GM18517 (cell line): ENCODE measurements around the gene IFI35.
"Not testable (repeated sequence)": the region's sequence is repeated elsewhere in the genome, so short reads cannot be mapped to it uniquely, and the experiment has no call there.

Source experiments
- ATAC-seq: cut with Tn5 transposase; IDR thresholded peaks from one replicate; pipeline ENCODE4 v1.9.1; 2021; ENCODE audit warnings: mild to moderate bottlenecking, moderate library complexity; ENCODE audit not compliant: unreplicated experiment

IFI35 gene

GRCh38 chr17:42997390-42997983 is 9.1 kb upstream of the IFI35 start:
- ATAC-seq: no peak

- peak; percentile 91 for ATAC-seq
Measured at GRCh38 chr17:42997984-42998938, 8.3 kb upstream of the IFI35 start, which contains the start of gene RPL27. Gene RPL27 (plus strand): TSS chr17:42998419. CDS start chr17:42998751, 332 bp downstream.

- no peak for ATAC-seq
Measured at GRCh38 chr17:42999003-42999525, 7.5 kb upstream of the IFI35 start.

- not testable (repeated sequence) for ATAC-seq
Measured at GRCh38 chr17:43000894-43001293, 5.7 kb upstream of the IFI35 start.

- no peak for ATAC-seq
Measured at GRCh38 chr17:43003542-43004172, 2.9 kb upstream of the IFI35 start.

GRCh38 chr17:43010667-43011308 is 4.2 kb downstream of the IFI35 start:
- ATAC-seq: no peak

GRCh38 chr17:43011728-43012472 is 5.3 kb downstream of the IFI35 start:
- ATAC-seq: no peak

GRCh38 chr17:43013296-43013695 is 6.7 kb downstream of the IFI35 start:
- no peak for ATAC-seq

- no peak for ATAC-seq
Measured at GRCh38 chr17:43014020-43014648, 7.5 kb downstream of the IFI35 start.

- no peak for ATAC-seq
Measured at GRCh38 chr17:43014649-43015542, 8.3 kb downstream of the IFI35 start.

GRCh38 chr17:43015579-43015978 is 9.0 kb downstream of the IFI35 start:
- no peak for ATAC-seq

- no peak for ATAC-seq
Measured at GRCh38 chr17:43016216-43016615, 9.6 kb downstream of the IFI35 start.

- ATAC-seq: no peak
Measured at GRCh38 chr17:43018008-43018853, 11.6 kb downstream of the IFI35 start.

- no peak for ATAC-seq
Measured at GRCh38 chr17:43018932-43019331, 12.3 kb downstream of the IFI35 start.

GRCh38 chr17:43019418-43019817 is 12.8 kb downstream of the IFI35 start:
- no peak for ATAC-seq

- ATAC-seq: no peak
Measured at GRCh38 chr17:43020030-43020621, 13.5 kb downstream of the IFI35 start.
